ENCODE data around the gene PCED1A. TPM values are rescaled to one million over a fixed set of nuclear protein-coding genes. Genes with fewer than 3 reads are reported as not detected.

PCED1A gene
- polyA plus RNA-seq, 1 experiment: 23.5 TPM

- ChIA-PET POLR2A (no interaction called here), CTCF (interaction anchor here (1.0 to 10.5 kb wide), 16 partner anchors 13 to 329 kb away, joined by 3 to 166 read pairs (median 6); partner anchors contain the start of genes C20orf141 and PTPRA)
- H3K4me3 ChIP-seq (ENCODE audit: low read depth, low read length): no peak overlapping the region
- no peaks in the 10 kb centered on the region for H3K27me3 ChIP-seq (ENCODE audit: control insufficient read depth, insufficient read depth, low read length)
- no peaks in the 10 kb centered on the region for H3K36me3 ChIP-seq (ENCODE audit: control insufficient read depth, insufficient read depth, low read length)
- no peak for TF ChIP-seq CTCF (IDR thresholded peaks at IDR 0.05; ENCODE audit: insufficient read depth, low read depth, low read length)
- no peak for DNase-seq (ENCODE audit: low read depth)
Measured at GRCh38 chr20:2851086-2851485, 10.6 kb upstream of the PCED1A start.

DNA sequence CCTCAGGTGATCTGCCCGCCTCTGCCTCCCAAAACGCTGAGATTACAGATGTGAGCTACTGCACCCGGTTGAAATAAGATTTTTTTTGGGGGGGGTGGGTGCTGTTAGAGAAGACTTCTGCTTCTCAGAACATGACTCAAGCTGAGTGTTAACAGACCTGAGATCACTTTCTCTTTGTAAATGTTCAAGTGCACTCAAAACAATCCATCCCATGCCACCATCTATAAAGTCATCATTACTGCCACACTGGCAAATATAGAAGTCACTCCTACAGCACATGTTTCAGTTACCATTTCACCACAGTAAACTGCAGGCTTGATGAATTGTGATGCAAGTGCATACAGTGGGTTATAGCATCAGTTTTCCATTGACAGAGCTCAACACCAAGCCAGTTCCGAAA lies 9.1 kb upstream of the PCED1A start:
- ChIA-PET POLR2A (no interaction called here), CTCF (interaction anchor here (0.6 to 10.5 kb wide), 6 partner anchors 18 to 137 kb away, joined by 3 to 166 read pairs (median 4); no protein-coding TSS in a partner anchor)
- H3K36me3 ChIP-seq (ENCODE audit: control insufficient read depth, insufficient read depth, low read length): no peaks in the 10 kb centered on the region; the same call in 1 of the 2 replicates
- H3K27me3 ChIP-seq (ENCODE audit: control insufficient read depth, insufficient read depth, low read length): no peaks in the 10 kb centered on the region
- no peak for TF ChIP-seq CTCF (IDR thresholded peaks at IDR 0.05; ENCODE audit: insufficient read depth, low read depth, low read length)
- no peak overlapping the region for H3K4me3 ChIP-seq (ENCODE audit: low read depth, low read length)
- no peak for DNase-seq (ENCODE audit: low read depth)

DNA sequence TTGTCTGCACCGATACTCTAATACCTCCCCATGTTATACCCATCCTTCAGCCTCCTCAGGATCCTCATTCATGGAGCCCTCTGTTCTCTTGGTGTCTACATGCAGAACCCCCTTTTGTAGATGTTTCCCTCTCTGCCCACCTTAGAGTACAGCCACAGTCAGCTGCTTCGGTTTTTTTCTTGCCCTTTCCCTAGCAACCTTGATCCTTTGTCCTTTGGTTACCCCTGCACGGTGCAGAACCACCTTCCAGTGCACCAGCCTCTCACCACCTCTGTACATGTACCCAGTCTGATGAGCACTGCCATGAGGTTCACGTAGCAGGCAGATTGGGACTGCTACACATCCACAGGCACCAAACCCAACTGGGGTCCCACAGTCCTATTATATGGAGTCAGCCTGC lies 7.3 kb upstream of the PCED1A start:
- Histone ChIP-seq H3K4me3 (ENCODE audit: low read depth, low read length) (no peak overlapping the region), H3K36me3 (ENCODE audit: control insufficient read depth, insufficient read depth, low read length) (no peaks in the 10 kb centered on the region; the same call in 1 of the 2 replicates), H3K27me3 (ENCODE audit: control insufficient read depth, insufficient read depth, low read length) (no peaks in the 10 kb centered on the region)
- DNase-seq (ENCODE audit: low read depth): no peak
- ChIA-PET POLR2A (no interaction called here), CTCF (interaction anchor here (10.5 kb wide), 1 partner anchor 94 kb away, joined by 166 read pairs; no protein-coding TSS in a partner anchor)
- TF ChIP-seq CTCF (IDR thresholded peaks at IDR 0.05; ENCODE audit: insufficient read depth, low read depth, low read length): no peak

GRCh38 chr20:2846698-2847097 lies 6.2 kb upstream of the PCED1A start:
- ChIA-PET POLR2A (no interaction called here), CTCF (no interaction called here)
- Histone ChIP-seq H3K36me3 (ENCODE audit: control insufficient read depth, insufficient read depth, low read length) (no peaks in the 10 kb centered on the region; the same call in 1 of the 2 replicates), H3K4me3 (ENCODE audit: low read depth, low read length) (no peak overlapping the region), H3K27me3 (ENCODE audit: control insufficient read depth, insufficient read depth, low read length) (no peaks in the 10 kb centered on the region)
- no peak for DNase-seq (ENCODE audit: low read depth)
- no peak for TF ChIP-seq CTCF (IDR thresholded peaks at IDR 0.05; ENCODE audit: insufficient read depth, low read depth, low read length)

DNA sequence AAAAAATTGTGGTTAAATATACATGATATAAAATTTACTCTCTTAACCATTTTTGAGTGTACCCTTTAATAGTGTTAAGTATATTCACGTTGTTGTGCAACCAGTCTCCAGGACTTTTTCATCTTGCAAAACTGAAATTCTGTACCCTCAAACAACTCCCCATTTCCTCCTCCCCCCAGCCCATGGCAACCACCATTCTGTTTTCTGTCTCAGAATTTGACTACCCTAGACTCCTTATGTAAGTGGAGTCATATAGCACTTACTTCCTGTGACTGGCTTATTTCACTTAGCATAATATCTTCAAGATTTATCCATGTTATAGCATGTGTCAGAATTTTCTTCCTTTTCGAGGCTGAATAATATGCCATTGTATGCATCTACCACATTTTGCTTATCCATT lies 5.2 kb upstream of the PCED1A start:
- TF ChIP-seq CTCF (IDR thresholded peaks at IDR 0.05; ENCODE audit: insufficient read depth, low read depth, low read length): no peak

More for the DNA sequence above, 5.2 kb upstream of the PCED1A start:
- H3K27me3 ChIP-seq (ENCODE audit: control insufficient read depth, insufficient read depth, low read length): no peaks in the 10 kb centered on the region
- no peak for DNase-seq (ENCODE audit: low read depth)
- POLR2A ChIA-PET: interaction anchor here (0.6 kb wide), 1 partner anchor 9 kb away, joined by 4 read pairs; no protein-coding TSS in a partner anchor
- H3K36me3 ChIP-seq (ENCODE audit: control insufficient read depth, insufficient read depth, low read length): no peaks in the 10 kb centered on the region; the same call in 1 of the 2 replicates
- CTCF ChIA-PET: interaction anchor here (0.9 kb wide), 1 partner anchor 14 kb away, joined by 3 read pairs; no protein-coding TSS in a partner anchor
- no peak overlapping the region for H3K4me3 ChIP-seq (ENCODE audit: low read depth, low read length)

Measured in BJ (cell line).